Peyer's patch (tissue), 4 donors: ENCODE data around the gene SERTAD1. TPM values are rescaled to one million over a fixed set of nuclear protein-coding genes. Genes with fewer than 3 reads are reported as not detected.

Source experiments
- DNase-seq, 3 donors: peaks; one replicate each; pipeline ENCODE4 v3.0.0-alpha.2; 2017 to 2019
- H3K27ac ChIP-seq, 4 donors: fragments of 200-600 bp; sonication (generic); one replicate each; pipeline ENCODE4 v1.5.1; 2016 to 2019
- H3K27me3 ChIP-seq, 2 donors: fragments of 200-600 bp; sonication (generic); one replicate each; pipeline ENCODE4 v1.5.1; 2019
- H3K36me3 ChIP-seq, 3 donors: fragments of 200-600 bp; sonication (generic); one replicate each; pipeline ENCODE4 v1.5.1; 2016 to 2019
- H3K4me1 ChIP-seq, 4 donors: fragments of 200-600 bp; sonication (generic); one replicate each; pipeline ENCODE4 v1.5.1; 2016 to 2019
- H3K4me3 ChIP-seq, 4 donors: fragments of 200-600 bp; sonication (generic); 1 replicate in 3 of 4; 2 replicates in 1 of 4; pipeline ENCODE4 v1.5.1; 2016 to 2019; ENCODE audit warnings: mild to moderate bottlenecking in 1 of 4
- H3K9me3 ChIP-seq, 4 donors: fragments of 200-600 bp; sonication (generic); one replicate each; pipeline ENCODE4 v1.5.1; 2016 to 2019; ENCODE audit warnings: mild to moderate bottlenecking in 1 of 4
- CTCF ChIP-seq, 6 experiments: fragments of 450-650 bp in 4 of 6; fragments of 200-600 bp in 2 of 6; sonication (generic) in 1 of 6; IDR thresholded peaks; one replicate each; pipeline ENCODE4 v1.5.1; 2017 to 2019; ENCODE audit warnings: antibody characterized with exemption in 6 of 6, mild to moderate bottlenecking in 3 of 6, moderate library complexity in 1 of 6
- POLR2A ChIP-seq, 2 donors: fragments of 450-650 bp; IDR thresholded peaks; one replicate each; pipeline ENCODE4 v1.5.1; 2017; ENCODE audit warnings: antibody characterized with exemption in 2 of 2, mild to moderate bottlenecking in 2 of 2, moderate library complexity in 2 of 2
- total RNA-seq, 4 donors: library from RNA; depleted of rRNA; stranded (reverse); fragments of >200 nt; gene quantifications; one replicate each; pipeline ENCODE4 v1.1.0, GENCODE V29; 2016

SERTAD1 gene
- total RNA-seq, 4 donors from 2014 or later, result 4.1 to 18.2 (median 11.6) TPM

DNA sequence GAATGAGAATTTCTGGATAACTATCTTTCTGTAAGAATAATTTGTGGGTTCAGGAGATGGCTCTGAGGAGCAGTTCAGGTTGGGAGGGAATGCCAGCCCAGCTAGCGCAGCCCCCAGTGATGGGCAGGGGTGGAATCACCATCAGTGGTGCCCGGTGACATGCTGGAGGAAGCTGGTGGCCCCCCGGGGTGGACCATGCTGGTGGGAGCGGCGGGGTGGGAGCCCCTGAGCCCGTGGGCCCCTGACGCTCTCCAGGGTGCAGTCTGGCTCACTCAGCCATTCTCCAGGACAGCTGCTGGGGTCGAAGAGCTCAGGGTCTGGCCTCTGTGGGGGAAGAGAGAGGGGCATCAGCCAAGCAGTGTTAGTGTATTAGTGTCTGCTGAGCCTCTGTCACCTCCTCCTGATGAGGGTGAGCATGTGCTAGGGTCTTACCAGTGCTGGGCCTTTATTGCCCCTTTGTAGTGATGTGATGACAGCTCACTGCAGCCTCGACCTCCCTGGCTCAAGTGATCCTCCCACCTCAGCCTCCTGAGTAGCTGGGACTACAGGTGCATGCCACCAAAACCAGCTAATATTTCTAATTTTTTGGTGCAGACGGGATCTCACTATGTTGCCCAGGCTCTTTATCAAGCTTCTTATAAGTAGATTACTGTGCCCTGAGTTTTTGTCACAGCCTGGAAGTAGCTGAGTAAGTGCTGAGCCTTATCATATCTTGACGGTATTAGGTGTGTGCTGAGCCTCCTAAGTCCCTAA lies 46.2 kb downstream of the SERTAD1 start:
- no peaks in the 10 kb centered on the region for H3K4me1 ChIP-seq
- H3K36me3 ChIP-seq, result peaks cover 0 to 39% (median 0%) of the 10 kb centered on the region in 3 donors
- TF ChIP-seq POLR2A (IDR thresholded peaks at IDR 0.05) (no peak), CTCF (IDR thresholded peaks at IDR 0.05) (no peak)
- no peak overlapping the region for H3K27ac ChIP-seq
- H3K27me3 ChIP-seq, result no peaks in the 10 kb centered on the region
- no peak for DNase-seq
- H3K4me3 ChIP-seq, result no peak overlapping the region
- no peaks in the 10 kb centered on the region for H3K9me3 ChIP-seq

DNA sequence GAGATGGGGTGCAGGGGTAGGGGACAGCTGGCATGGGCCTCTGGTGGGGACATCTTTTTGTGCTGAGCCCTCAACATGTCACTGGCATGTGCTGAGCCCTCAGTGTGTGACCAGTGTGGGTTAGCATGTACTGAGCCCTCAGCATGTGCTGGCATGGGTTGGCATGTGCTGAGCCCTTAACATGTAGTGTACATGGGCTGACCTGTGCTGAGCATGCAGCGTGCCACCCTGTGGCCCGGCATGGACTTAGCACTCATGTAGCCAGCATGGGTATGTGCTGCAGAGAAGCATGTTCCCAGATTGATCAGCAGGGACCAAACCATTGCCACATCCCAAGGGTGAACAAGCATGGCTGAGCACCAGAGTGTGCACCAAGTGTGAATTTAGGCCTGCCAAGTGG lies 47.3 kb downstream of the SERTAD1 start:
- DNase-seq, result no peak
- H3K27ac ChIP-seq, result no peak overlapping the region
- no peak overlapping the region for H3K4me3 ChIP-seq
- no peaks in the 10 kb centered on the region for H3K4me1 ChIP-seq
- TF ChIP-seq POLR2A (IDR thresholded peaks at IDR 0.05) (no peak), CTCF (IDR thresholded peaks at IDR 0.05) (no peak)
- no peaks in the 10 kb centered on the region for H3K9me3 ChIP-seq
- H3K27me3 ChIP-seq, result no peaks in the 10 kb centered on the region
- H3K36me3 ChIP-seq, result peaks cover 0 to 48% (median 0%) of the 10 kb centered on the region in 3 donors

GRCh38 chr19:40377876-40378385 lies 47.9 kb downstream of the SERTAD1 start:
- TF ChIP-seq CTCF (IDR thresholded peaks at IDR 0.05), result no peak
- TF ChIP-seq POLR2A (IDR thresholded peaks at IDR 0.05), result no peak
- Histone ChIP-seq H3K4me3 (no peak overlapping the region), H3K27ac (no peak overlapping the region), H3K9me3 (no peaks in the 10 kb centered on the region), H3K36me3 (peaks cover 0 to 51% (median 0%) of the 10 kb centered on the region in 3 donors), H3K27me3 (no peaks in the 10 kb centered on the region), H3K4me1 (no peaks in the 10 kb centered on the region)
- no peak for DNase-seq

- no peaks in the 10 kb centered on the region for H3K4me1 ChIP-seq
- no peak overlapping the region for H3K4me3 ChIP-seq
- no peaks in the 10 kb centered on the region for H3K27me3 ChIP-seq
- peaks cover 0 to 66% (median 0%) of the 10 kb centered on the region in 3 donors for H3K36me3 ChIP-seq
- DNase-seq, result no peak
- no peak for TF ChIP-seq CTCF (IDR thresholded peaks at IDR 0.05)
- TF ChIP-seq POLR2A (IDR thresholded peaks at IDR 0.05), result no peak
- no peaks in the 10 kb centered on the region for H3K9me3 ChIP-seq
- no peak overlapping the region for H3K27ac ChIP-seq
Observed at GRCh38 chr19:40376286-40376862, 49.4 kb downstream of the SERTAD1 start.

DNA sequence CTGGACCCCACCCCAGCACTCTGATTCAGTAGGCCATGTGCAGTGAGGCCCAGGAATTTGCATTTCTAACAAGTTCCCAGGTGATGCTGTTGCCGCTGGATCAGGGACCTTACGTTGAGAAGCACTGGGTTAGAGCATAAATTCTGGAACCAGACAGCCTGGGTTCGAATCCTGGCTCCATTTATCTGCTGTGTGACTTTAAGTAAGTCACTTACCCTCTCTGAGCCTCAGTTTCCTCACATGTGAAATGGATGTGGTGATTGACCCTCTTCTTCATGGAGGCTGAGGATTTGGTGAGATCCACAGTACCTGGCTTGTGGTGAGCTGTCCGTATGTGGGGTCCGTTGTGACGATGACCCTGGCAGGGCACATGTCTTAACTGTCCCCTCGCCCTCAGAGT lies 51.7 kb downstream of the SERTAD1 start:
- Histone ChIP-seq H3K27me3 (no peaks in the 10 kb centered on the region), H3K27ac (no peak overlapping the region), H3K36me3 (peaks cover 0 to 69% (median 0%) of the 10 kb centered on the region in 3 donors), H3K9me3 (no peaks in the 10 kb centered on the region), H3K4me1 (no peaks in the 10 kb centered on the region), H3K4me3 (no peak overlapping the region)
- DNase-seq, result no peak
- TF ChIP-seq POLR2A (IDR thresholded peaks at IDR 0.05) (no peak), CTCF (IDR thresholded peaks at IDR 0.05) (no peak)
